ENCODE measurements around the gene GARIN5A. TPM values are rescaled to one million over a fixed set of nuclear protein-coding genes. Genes with fewer than 3 reads are reported as not detected.

The GARIN5A gene
- total and polyA plus RNA-seq, 11 donors: 0.51 to 6.4 (median 1.6) TPM

- DNase-seq: peak in 2 of 5 donors; percentile 57 to 60
- 38 to 47% (median 42%) methylated on average over 8 of the region's 8 CpGs for WGBS, 4 donors
- no peaks in the 10 kb centered on the region for H3K27me3 ChIP-seq
- intact Hi-C loops (cut with DNase I): no loop called here
- peaks cover 0 to 3% (median 0%) of the 10 kb centered on the region in 12 donors for H3K4me1 ChIP-seq
- H3K9me3 ChIP-seq: no peaks in the 10 kb centered on the region
- no peak for TF ChIP-seq CTCF (IDR thresholded peaks at IDR 0.05)
- peak in 1 of 2 donors; percentile 24 for TF ChIP-seq POLR2A (IDR thresholded peaks at IDR 0.05)
- no peak for ATAC-seq
- H3K4me3 ChIP-seq: peak overlapping the region in 5 of 12 donors; percentile 20 to 61 (median 38)
- H3K36me3 ChIP-seq: no peaks in the 10 kb centered on the region
- peak overlapping the region in 6 of 12 donors; percentile 51 to 85 (median 60) for H3K27ac ChIP-seq
These were observed 20.4 kb upstream of the GARIN5A start for GRCh38 chr19:50497022-50497405.

DNA sequence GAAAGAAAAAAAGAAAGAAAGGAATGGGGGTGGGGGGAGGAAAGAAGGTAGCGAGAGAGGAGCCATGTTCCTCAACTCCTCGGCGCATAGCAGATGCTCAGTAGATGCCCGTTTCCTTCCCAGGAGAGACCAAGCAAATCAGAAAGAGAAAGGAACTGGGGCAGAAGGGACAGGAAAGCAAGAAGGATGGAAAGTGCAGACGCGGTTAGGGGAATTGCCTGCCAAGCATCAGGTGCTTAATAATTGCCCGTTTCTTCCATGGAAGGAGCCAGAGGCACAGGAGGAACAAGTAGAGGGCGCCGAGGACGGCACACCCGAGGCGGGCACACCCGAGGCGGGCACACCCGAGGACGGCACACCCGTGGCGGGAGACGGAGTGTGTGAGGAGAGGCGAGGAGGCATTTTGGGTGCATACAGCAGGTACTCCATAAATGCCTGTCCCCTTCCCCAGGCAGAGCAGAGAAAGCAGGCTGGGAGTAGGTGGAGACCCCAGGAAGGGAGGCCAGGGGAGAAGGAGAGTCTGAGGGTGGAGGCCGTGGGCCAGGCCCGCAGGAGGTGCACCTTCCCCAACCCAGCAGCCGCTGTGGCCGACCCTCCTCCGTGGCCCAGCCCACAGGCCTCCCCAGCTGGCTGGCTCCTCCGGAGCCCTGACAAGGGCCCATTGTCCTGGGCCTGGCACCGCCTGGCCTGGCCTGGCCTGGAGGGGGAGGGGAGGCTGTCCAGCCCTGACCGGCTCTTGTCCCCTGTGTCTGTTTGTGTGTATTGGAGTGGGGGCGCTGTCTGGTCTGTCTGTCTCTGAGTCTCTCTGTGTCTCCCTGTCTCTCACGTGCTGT is 19.8 kb upstream of the GARIN5A start:
- H3K27ac ChIP-seq: peak overlapping the region in 7 of 12 donors; percentile 27 to 85 (median 58)
- DNase-seq (peak; percentile 71 to 89 (median 79)), ATAC-seq (peak; percentile 38 to 61 (median 56))
- TF ChIP-seq CTCF (IDR thresholded peaks at IDR 0.05) (peak in 3 of 12 donors; percentile 10 to 17 (median 13)), POLR2A (IDR thresholded peaks at IDR 0.05) (peak in 1 of 2 donors; percentile 78)
- H3K4me1 ChIP-seq: peaks cover 0 to 9% (median 0%) of the 10 kb centered on the region in 12 donors
- 33 to 48% (median 44%) methylated on average over 29 to 30 of the region's 30 CpGs for WGBS, 4 donors
- H3K9me3 ChIP-seq: no peaks in the 10 kb centered on the region
- intact Hi-C loops (cut with DNase I): no loop called here
- no peaks in the 10 kb centered on the region for H3K36me3 ChIP-seq
- peak overlapping the region in 4 of 12 donors; percentile 20 to 61 (median 44) for H3K4me3 ChIP-seq
- no peaks in the 10 kb centered on the region for H3K27me3 ChIP-seq

DNA sequence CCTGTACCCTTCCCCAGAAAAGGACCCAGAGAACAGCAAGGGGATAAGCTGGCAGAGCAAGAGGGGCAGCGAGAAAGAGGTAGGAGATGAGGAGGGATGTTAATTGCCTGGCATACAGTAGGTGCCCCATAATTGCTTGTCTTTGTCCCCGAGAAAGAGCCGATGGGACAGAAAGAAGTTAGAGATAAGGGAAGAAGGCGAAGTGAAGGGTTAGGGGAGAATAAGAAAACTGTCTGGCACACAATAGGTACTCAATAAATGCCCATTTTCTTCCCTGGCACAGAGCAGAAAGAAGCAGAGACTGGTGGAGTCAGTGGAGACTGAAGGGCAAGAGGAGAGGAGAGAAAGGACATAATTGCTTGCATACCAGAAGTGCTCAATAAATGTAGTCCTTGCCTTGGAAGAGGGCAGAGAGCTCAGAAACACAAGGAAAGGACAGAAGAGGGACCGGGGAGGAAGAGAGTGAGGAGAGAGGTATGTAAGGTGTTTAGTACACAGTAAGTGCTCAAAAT is 18.4 kb upstream of the GARIN5A start:
- DNase-seq: no peak
- WGBS, 4 donors: 53 to 56% (median 54%) methylated on average over 5 of the region's 5 CpGs

More for the DNA sequence above, 18.4 kb upstream of the GARIN5A start:
- Histone ChIP-seq H3K36me3 (no peaks in the 10 kb centered on the region), H3K9me3 (no peaks in the 10 kb centered on the region), H3K27ac (peak overlapping the region in 1 of 12 donors; percentile 51), H3K4me1 (peaks cover 0 to 18% (median 0%) of the 10 kb centered on the region in 12 donors), H3K4me3 (no peak overlapping the region), H3K27me3 (no peaks in the 10 kb centered on the region)
- no peak for TF ChIP-seq POLR2A (IDR thresholded peaks at IDR 0.05)
- TF ChIP-seq CTCF (IDR thresholded peaks at IDR 0.05): no peak
- intact Hi-C loops (cut with DNase I): no loop called here
- ATAC-seq: peak in 2 of 4 donors; percentile 0 to 1

Measured in heart left ventricle (tissue), 16 donors.